Osteocyte (in vitro differentiated cells): ENCODE measurements around the gene AADACL4. TPM values are rescaled to one million over a fixed set of nuclear protein-coding genes. Genes with fewer than 3 reads are reported as not detected.
"Not testable (repeated sequence)": the region's sequence is repeated elsewhere in the genome, so short reads cannot be mapped to it uniquely, and the experiment has no call there.

Source experiments
- DNase-seq: peaks from one replicate; pipeline ENCODE4 v3.0.0; 2021; ENCODE audit warnings: mixed read lengths; ENCODE audit not compliant: unreplicated experiment; ENCODE audit errors: extremely low spot score
- H3K27ac Mint-ChIP-seq: one replicate; pipeline ENCODE4 v1.8.0; 2021; ENCODE audit warnings: mild to moderate bottlenecking, mixed read lengths; ENCODE audit not compliant: unreplicated experiment
- H3K27me3 Mint-ChIP-seq: one replicate; pipeline ENCODE4 v1.8.0; 2021; ENCODE audit warnings: mixed read lengths; ENCODE audit not compliant: unreplicated experiment
- H3K36me3 Mint-ChIP-seq: one replicate; pipeline ENCODE4 v1.8.0; 2021; ENCODE audit warnings: mixed read lengths; ENCODE audit not compliant: unreplicated experiment
- H3K4me1 Mint-ChIP-seq: one replicate; pipeline ENCODE4 v1.8.0; 2021; ENCODE audit warnings: mixed read lengths; ENCODE audit not compliant: unreplicated experiment
- H3K4me3 Mint-ChIP-seq: one replicate; pipeline ENCODE4 v1.8.0; 2021; ENCODE audit warnings: mild to moderate bottlenecking, moderate library complexity, mixed read lengths; ENCODE audit not compliant: unreplicated experiment
- H3K9me3 Mint-ChIP-seq: one replicate; pipeline ENCODE4 v1.8.0; 2021; ENCODE audit warnings: mixed read lengths; ENCODE audit not compliant: unreplicated experiment
- CTCF ChIP-seq: fragments of 200-600 bp; sonication (generic); IDR thresholded peaks from 2 replicates; pipeline ENCODE4 v1.5.0; 2021; ENCODE audit warnings: antibody characterized with exemption, mild to moderate bottlenecking, moderate library complexity
- total RNA-seq: library from RNA; stranded (reverse); gene quantifications from 2 replicates; pipeline ENCODE4 v1.2.1, GENCODE V29; 2021

Gene AADACL4
- total RNA-seq, 1 donor from 2014 or later: not detected

- Mint-ChIP-seq H3K27ac (no peak overlapping the region), H3K27me3 (peaks cover 8% of the 10 kb centered on the region), H3K9me3 (peaks cover 17% of the 10 kb centered on the region), H3K4me1 (peaks cover 2% of the 10 kb centered on the region), H3K4me3 (no peak overlapping the region), H3K36me3 (peaks cover 3% of the 10 kb centered on the region)
- DNase-seq: no peak
- TF ChIP-seq CTCF: no peak
Observed at GRCh38 chr1:12643079-12643478, 806 bp upstream of the AADACL4 start.

- TF ChIP-seq CTCF: no peak
- peaks cover 3% of the 10 kb centered on the region for H3K36me3 Mint-ChIP-seq
- peaks cover 8% of the 10 kb centered on the region for H3K27me3 Mint-ChIP-seq
- H3K4me1 Mint-ChIP-seq: peaks cover 7% of the 10 kb centered on the region
- no peak for DNase-seq
- H3K4me3 Mint-ChIP-seq: no peak overlapping the region
- H3K9me3 Mint-ChIP-seq: peaks cover 17% of the 10 kb centered on the region
- no peak overlapping the region for H3K27ac Mint-ChIP-seq
Observed at GRCh38 chr1:12644237-12644636, 352 bp downstream of the AADACL4 start.

GRCh38 chr1:12644829-12645228 is 944 bp downstream of the AADACL4 start:
- Mint-ChIP-seq H3K4me1 (peaks cover 12% of the 10 kb centered on the region), H3K9me3 (peaks cover 16% of the 10 kb centered on the region), H3K27ac (no peak overlapping the region), H3K36me3 (peaks cover 3% of the 10 kb centered on the region), H3K27me3 (peaks cover 8% of the 10 kb centered on the region), H3K4me3 (no peak overlapping the region)
- TF ChIP-seq CTCF: no peak
- DNase-seq: no peak

- H3K27ac Mint-ChIP-seq: not testable (repeated sequence)
- H3K9me3 Mint-ChIP-seq: peaks cover 11% of the 10 kb centered on the region
Observed at GRCh38 chr1:12645401-12645800, 1.5 kb downstream of the AADACL4 start.

GRCh38 chr1:12648741-12649140 is 4.9 kb downstream of the AADACL4 start:
- Mint-ChIP-seq H3K4me3 (no peak overlapping the region), H3K36me3 (no peaks in the 10 kb centered on the region), H3K27ac (no peak overlapping the region), H3K27me3 (peaks cover 8% of the 10 kb centered on the region), H3K9me3 (no peaks in the 10 kb centered on the region), H3K4me1 (peaks cover 19% of the 10 kb centered on the region)
- no peak for TF ChIP-seq CTCF
- no peak for DNase-seq

More at GRCh38 chr1:12645401-12645800, 1.5 kb downstream of the AADACL4 start:
- not testable (repeated sequence) for H3K27me3 Mint-ChIP-seq, H3K4me3 Mint-ChIP-seq, DNase-seq, H3K36me3 Mint-ChIP-seq
- peaks cover 18% of the 10 kb centered on the region for H3K4me1 Mint-ChIP-seq

- peaks cover 4% of the 10 kb centered on the region for H3K27me3 Mint-ChIP-seq
- no peaks in the 10 kb centered on the region for H3K36me3 Mint-ChIP-seq
- no peaks in the 10 kb centered on the region for H3K9me3 Mint-ChIP-seq
- peak overlapping the region; percentile 47 for H3K27ac Mint-ChIP-seq
- H3K4me1 Mint-ChIP-seq: peaks cover 19% of the 10 kb centered on the region
- no peak for DNase-seq
- no peak overlapping the region for H3K4me3 Mint-ChIP-seq
- TF ChIP-seq CTCF: no peak
Observed at GRCh38 chr1:12649971-12650421, 6.1 kb downstream of the AADACL4 start.
